GM10266 (cell line): ENCODE measurements around the gene PARP2.

Source experiments
- DNase-seq: peaks from one replicate; pipeline ENCODE4 v3.0.0; 2012; ENCODE audit errors: extremely low spot score
- TF ChIP-seq, protein P1 (sequence below): IDR thresholded peaks from 2 replicates; pipeline ENCODE4 v1.5.1; 2012; ENCODE audit warnings: mild to moderate bottlenecking, low read depth; ENCODE audit not compliant: control insufficient read depth, insufficient read depth; ENCODE audit errors: missing control alignments

Gene PARP2

DNA sequence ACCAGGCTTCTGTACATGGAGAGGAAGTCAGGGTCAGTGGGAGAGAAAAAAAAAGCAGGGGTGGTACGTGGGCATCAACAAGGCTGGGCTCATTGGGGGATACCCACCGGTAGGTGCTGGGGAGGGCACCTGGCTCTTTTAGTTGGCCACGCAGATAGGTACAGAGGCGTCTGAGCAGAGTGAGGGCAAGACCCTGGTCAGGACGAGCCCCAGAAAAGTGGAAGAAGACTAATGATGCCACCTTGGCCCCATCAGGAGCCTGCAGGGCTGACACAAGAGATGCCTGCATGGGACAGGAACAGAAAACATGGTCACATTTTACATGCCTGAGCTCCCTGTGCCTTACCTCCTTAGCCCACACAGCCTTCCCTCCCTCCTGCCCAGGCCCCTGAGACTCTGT lies 40.2 kb downstream of the PARP2 start:
- TF ChIP-seq, protein P1, sequence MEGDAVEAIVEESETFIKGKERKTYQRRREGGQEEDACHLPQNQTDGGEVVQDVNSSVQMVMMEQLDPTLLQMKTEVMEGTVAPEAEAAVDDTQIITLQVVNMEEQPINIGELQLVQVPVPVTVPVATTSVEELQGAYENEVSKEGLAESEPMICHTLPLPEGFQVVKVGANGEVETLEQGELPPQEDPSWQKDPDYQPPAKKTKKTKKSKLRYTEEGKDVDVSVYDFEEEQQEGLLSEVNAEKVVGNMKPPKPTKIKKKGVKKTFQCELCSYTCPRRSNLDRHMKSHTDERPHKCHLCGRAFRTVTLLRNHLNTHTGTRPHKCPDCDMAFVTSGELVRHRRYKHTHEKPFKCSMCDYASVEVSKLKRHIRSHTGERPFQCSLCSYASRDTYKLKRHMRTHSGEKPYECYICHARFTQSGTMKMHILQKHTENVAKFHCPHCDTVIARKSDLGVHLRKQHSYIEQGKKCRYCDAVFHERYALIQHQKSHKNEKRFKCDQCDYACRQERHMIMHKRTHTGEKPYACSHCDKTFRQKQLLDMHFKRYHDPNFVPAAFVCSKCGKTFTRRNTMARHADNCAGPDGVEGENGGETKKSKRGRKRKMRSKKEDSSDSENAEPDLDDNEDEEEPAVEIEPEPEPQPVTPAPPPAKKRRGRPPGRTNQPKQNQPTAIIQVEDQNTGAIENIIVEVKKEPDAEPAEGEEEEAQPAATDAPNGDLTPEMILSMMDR: no peak
- no peak for DNase-seq

DNA sequence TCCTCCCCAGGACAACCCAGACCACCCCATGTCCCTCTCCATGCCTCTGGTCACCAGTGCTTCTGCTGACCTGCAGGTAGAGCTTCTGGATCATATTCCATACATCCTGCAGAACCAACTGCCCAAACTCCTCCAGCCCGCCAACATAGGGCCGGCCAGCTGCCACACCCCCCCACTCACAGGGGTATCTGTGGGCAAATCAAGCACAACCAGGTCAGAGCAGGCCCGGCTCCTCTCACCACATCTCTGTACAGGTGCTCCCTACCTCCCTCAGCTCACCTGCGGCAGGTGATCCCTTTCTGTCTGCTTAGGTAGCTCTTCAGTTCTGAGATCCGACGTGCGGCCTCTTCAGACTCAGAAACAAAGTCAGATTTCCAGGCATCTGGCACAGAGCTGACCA lies 40.9 kb downstream of the PARP2 start:
- no peak for DNase-seq
- TF ChIP-seq, protein P1: no peak

DNA sequence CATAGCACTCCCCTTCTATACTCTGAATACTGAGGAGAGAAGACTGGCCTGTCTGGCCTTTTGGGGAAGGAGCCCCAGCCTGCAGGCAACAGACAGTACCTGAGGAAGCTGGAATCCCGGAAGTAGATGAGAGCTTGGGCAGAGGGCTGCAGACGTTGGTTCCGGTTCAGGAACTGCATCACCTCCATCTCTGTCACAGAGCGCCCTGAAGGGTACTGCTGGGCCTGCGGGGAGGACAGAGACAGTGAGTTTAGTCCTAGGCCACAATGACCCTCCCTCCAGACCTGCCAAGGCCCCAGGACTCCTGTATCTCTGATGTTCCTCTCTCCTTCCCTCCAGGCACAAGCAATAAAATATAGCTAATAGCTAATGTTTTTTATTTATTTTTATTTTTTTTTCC lies 41.5 kb downstream of the PARP2 start:
- TF ChIP-seq, protein P1: no peak
- DNase-seq: no peak

DNA sequence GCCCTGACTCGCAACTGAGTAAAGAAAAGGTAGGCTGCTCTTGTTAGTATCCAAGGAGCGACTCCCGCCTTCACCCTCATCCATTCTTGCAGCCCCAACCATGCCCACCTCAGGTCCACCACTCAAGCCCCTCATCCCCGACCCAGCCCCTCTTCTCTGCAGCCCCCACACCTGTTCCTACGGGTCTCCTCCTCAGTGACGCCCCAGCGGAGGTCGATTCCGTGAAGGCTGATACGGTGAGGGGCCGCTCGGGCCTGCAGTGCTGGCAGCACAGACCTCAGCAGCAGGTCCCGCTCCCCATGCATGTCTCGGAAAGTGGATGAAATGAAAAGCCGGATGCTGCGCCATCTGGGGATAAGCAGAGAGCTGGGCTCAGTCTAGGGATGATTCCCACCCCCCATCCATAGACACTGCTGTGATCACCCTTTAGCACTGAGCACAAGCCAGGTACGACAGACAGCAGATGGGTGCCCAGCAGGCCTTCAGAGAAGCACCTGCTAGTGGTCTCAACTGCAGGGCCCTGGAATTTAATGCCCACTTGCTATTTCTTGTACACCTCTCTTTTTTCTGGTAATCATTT lies 42.9 kb downstream of the PARP2 start:
- TF ChIP-seq, protein P1: no peak
- DNase-seq: no peak

DNA sequence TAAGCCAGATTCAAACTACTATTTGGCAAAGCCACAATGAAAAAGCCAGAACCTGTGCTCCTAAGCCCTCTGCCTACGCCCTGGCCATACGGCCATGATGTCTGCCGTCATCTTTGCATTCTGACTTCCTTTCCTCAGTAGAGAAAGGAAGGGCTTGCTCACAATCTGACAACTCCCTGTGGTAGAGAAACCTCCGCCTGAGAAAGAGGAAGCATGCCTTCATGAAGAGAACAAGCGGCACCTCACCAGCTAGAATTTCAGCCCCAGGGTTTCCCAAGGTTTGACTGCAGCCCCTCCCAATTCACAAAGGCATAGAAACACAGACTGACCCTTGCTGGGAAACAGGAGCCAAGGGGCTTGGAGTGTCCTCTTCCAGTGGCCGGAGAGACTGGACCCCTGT lies 44.1 kb downstream of the PARP2 start:
- TF ChIP-seq, protein P1: no peak
- DNase-seq: peak; percentile 32

DNA sequence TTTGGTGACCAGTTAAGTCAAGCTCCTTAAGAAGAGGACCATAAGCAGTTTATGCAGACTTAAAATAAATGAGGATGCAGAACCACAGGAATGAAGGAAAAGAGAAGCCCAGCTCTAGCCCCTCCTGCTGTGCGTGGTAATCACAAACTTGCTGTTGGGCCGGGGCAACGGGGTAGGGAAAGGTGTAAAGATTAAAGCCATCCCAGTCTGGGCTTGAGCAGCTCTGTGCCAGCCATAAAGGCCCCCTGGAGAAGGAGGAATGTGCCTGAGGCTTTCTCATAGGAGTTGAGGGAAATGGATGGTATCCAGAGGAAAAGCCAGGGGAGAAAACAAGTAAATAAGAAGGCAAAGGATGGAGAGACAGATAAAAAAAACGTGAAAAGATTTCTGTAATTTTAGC lies 44.7 kb downstream of the PARP2 start:
- TF ChIP-seq, protein P1: no peak
- DNase-seq: no peak

DNA sequence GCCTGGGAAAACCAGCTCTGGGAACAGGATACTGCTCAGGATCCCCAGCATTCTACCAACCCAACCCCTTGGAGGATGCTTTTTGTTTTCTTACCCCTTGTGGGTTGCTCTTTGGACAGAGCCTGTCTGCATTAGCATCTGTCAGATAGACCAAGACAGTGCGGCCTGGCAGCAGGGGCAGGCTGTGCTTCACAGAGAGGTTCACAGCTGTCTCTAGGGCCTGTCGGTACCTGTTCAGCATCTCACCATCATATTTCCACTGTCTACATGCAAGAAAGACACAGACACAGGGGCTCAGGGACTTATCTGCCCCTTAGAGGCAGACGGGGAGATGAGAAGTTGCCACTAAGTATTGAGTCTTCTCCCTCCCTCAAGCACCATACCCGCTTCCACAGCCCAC lies 48.1 kb downstream of the PARP2 start:
- TF ChIP-seq, protein P1: no peak
- no peak for DNase-seq
